Kidney tubule cell (primary cell): ENCODE data around the gene BRSK2.
A peak's percentile ranks its signal among the peaks of the same experiment; 100 is the strongest.

Experiments
- DNase-seq: peaks from one replicate; pipeline ENCODE4 v3.0.0-alpha.2; 2018; ENCODE audit warnings: low spot score

Gene BRSK2

DNA sequence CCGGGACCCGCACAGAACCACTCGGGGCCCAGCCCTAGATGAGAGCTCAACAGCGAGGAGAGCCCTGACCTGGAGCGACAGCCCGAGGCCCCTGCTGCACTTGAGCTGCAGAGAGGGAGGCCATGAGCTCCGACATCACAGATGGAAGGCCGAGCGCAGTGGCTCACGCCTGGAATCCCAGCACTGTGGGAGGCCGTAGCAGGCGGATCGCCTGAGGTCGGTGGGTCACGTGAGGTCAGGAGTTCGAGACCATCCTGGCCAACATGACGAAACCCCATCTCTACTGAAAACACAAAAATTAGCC is 13.8 kb upstream of the BRSK2 start:
- DNase-seq: no peak

DNA sequence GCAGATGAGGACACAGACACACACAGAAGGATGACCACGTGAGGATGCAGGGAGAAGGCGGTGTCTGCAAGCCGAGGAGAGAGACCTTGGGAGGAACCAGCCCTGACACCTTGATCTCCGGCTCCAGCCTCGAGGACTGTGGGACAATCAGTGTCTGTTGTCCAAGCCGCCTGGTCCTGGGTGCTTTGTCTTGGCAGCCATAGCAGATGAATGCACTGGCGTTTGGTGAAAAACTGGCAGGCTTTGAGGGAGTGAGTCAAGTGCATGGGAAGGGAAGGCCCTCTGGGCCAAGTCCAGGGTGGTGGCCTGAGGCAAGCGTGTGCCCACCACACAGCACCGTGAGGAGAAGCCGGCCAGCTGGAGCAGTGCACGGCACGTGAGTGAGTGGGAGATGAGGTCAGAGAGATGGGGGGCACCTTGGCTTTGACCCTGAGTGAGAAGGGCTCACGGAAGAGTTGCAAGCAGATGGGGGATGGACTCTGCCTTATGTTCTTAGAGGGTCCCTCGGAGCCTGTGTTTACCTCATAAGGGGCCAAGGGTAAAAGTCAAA is 12.4 kb upstream of the BRSK2 start:
- no peak for DNase-seq

DNA sequence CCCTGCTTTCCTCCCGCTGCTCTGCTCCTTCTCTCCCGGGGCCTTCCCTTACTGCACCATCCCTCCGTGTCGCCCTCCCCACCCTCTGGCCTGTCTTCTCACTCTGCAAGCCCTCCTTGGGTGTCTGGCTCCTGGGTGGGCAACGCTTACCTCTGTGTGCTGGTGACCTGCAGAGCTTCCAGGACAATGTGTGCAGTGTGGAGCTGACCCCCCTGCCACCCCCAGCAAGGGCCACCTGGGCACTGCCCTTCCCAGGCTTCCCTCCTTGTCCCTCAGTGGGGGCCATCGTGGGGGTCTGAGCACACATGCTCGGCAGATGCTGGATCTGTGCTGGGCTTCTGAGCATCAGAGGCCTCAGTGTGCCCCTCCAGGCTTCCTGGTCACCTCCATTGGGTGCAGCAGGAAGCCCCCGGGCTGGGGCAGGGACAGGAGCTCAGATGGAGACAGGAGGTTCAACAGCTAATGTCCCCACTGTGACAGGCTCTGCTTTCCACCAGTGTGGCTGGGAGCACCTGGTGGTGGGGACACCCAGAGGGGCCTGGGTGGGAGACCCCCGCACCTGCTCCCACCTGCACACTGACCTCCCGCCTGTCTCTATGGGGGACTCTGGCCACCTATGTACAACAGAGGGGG is 7.8 kb upstream of the BRSK2 start:
- no peak for DNase-seq

DNA sequence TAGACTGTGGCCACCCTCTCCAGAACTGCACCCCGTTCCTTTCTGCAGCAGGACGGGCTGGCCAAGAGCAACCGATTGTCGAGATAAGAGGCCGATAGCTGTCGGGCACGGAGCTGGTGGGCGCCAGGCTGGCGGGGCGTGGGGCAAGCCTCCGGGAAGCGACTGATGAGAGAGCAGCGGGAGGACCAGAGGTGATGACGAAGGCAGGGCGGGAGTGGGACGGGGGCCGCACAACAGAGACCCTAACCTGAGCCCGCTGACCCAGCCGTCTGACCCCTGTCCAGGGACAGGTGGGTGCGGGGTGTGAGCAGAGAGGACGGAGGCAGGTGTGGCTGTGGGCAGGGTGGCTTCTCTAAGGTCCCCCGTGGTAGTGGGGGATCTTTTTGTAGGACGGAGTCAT is 7.3 kb upstream of the BRSK2 start:
- DNase-seq: no peak

DNA sequence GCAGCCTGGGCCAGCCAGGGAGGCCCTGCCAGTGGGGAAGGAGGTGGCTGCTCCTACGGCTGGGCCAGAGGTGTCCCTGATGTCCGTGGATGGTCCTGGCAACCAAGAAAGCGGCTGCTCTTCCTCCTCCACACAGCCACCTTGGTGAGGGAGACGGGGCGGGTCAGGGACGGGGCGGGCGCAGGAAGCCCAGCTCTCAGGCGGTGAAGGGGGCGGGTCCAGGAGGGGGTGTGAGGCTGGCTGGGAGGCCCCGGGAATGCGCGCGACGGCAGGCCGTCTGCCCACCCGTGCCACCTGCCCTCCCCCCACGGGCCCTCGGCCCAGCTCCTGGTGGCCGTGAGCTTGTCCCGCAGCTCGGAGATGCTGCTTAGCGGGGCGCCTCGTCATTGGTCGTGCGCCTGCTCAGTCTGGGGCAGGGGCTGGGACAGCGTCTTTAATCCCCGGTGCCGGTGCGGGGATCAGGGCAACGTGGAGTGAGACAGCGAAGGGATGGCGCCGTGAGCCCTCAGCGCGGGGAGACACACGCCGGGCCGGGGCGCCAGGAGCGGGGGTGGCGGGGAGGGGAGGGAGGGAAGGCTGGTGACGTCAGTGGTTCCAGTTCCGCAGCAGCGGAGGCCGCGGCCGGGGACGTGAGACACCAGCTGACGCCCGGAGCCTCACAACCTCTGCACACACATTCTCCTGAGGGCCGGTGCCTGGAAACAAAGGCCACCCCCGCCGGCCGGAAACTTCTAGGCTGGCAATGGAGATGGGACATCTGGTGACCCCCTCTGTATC is 6.7 kb upstream of the BRSK2 start:
- peak; percentile 69 for DNase-seq

DNA sequence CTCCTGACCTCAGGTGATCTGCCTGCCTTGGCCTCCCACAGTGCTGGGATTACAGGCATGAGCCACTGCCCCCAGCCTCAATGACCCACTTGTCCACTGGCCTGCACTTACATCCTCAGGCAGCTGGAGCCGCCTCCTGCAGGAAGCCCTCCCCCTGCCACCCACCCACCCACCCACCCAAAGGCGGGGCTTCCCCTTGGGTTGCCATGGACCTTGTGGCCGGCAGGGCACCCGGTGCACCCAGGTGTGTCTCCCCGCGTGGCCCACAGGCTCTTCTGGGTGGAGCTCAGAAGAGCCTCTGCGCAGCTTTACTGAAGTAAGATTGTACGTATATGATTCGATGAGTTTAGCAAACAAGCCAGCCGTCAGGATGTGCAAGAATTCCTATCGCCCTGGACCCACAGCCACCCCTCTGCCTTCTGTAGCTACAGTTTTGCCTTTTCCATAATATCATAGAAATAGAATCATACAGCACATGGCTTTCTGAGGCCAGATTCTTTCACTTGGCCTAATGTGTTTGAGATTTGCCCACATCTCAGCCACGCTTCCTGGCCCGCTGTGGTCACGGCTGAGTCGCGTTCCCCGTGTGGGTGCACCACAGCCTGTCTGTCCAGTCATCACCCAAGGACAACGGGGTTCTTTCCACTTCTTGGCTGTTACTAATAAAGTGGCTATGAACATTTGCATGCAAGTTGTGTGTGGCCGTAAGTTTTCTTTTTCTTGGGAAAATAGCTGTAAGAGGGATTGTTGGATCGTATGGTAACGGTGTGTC is 5.3 kb upstream of the BRSK2 start:
- peak; percentile 58 for DNase-seq

DNA sequence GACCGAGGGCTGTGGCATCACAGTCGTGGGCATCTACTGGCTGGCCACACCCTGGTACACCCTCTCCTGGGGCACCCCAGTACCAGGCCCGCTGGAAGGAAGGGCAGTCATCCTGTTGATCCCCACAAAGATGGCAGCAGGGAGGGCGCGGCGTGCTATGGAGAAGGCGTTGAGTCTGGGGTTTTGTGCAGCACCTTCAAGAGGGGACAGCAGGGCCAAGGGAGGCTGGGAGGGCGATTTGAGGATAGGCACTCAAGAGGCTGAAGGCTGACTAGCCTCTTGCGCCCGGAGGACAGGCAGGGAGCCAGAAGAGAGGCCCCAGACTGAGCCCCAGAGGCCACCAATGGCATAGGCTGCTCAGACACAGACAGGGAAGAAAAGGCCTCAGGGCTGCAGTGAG is 2.2 kb upstream of the BRSK2 start:
- no peak for DNase-seq

DNA sequence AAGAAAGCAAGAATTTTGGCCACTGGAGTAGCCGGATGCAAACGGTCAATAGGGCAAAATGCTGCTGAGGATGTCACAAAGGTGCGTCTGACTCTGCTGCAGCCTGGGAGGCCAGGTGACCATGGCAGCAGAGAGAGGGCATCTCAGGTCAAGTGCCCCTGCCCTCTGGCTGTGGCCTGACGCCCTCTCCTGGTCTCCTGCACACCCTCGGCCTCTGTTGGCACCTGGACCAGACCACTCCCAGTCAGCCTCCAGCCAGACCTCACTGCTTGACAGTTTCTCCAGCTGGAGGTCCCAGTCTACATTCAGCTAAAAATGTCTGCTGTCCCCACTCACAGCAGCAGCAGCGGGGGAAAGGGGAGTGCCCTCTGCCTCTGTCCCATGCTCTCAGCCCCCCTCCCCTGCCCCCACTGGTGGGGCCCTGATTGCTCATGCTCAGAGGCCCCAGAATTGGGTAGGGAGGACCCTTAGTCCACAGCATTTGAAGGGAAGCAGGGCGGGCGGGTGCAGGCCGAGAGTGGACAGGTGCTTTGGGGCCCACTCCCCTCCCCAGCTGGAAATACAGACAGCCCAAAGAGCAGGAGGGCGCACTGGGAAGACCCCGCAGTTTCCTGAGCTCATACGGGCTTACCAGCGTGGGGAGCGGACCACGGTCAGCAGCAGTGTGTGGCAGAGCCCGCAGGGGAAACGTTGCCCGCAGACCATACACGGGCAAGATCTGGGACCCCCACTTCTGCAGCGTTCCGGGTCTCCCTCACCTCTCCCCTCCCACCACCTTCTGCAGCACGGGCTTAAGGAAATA is 1.6 kb upstream of the BRSK2 start:
- DNase-seq: no peak

DNA sequence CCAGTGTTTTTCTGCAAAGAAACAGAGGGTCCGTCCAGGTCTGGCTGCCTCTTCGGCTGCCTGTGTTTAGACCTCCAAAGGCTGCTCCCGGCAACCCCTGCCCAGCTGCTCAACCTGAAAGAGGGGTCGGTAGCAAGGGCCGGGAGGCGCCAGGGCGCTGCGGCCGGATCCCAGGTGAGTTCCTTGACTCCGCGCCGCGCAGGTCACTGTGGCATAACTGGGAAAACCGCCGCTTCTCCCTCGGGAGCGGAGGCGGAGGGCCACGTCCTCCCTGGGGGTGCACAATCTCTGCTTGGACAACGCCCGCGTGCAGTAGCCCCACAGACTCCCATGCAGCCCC is 1.0 kb upstream of the BRSK2 start:
- DNase-seq: no peak

DNA sequence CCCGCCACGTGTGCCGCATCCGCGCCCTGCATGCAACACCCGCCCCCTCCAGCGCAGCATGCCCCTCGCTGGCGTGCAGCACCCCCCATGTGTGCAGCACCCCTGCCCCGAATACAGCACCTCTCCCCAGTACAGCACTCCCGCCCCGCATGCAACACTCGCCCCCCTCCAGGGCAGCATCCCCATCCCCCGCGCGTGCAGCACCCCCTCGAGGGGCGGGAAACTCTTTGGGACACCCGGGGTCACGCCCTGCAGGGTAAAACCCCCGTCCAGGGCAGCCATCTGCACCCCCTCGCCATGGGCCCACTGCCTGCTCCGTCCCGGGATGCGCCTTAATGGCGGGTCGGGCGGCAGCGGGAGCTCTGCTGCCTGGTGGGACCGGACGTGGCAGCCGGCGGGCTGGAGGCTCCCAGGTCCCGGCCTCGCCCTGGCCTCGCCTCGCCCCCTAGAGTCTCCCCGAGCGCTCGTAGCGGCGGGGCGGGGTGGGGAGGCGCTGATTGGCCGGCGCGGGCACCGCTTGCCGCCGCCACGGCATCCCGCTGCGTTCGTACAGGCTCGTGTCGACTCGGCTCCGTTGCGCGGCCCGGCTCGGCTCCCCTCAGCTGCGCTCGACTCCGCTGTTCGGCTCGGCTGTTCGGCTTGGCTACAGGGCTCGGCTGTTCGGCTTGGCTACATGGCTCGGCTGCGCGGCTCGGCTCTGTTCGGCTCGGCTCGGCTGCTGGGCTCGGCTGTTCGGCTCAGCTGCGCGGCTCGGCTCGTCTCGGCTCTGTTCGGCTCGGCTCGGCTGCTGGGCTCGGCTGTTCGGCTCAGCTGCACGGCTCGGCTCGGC is 417 bp upstream of the BRSK2 start:
- peak; percentile 96 for DNase-seq

DNA sequence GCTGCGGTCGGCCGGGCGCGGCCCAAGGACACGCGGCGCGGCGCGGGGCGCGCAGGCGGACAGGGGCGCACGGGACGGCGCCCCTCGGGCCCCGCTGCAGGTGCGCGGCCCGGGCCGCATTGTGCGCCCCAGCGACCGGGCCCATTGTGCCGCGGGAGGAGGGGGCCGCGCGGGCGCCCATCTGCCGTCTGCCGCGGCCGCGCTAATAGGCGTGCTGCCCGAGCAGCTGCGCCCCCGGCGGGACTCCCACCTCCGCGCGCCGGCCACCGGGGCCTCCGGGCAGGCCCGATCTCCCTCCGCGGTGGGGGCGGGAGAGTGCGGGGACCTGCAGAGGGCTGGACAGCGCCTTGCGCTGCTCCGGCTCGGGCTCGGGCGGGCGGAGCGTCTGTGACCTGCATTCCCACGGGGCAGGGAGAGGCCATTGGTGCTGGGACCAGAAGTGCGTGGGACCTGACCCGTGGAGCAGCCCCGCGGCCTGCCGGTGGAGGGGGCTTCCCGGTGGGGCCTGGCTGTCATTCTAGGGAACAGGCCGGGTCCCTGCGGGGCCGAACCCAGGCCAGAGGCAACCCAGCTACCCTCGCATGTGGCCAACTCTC is 933 bp downstream of the BRSK2 start:
- DNase-seq: no peak

DNA sequence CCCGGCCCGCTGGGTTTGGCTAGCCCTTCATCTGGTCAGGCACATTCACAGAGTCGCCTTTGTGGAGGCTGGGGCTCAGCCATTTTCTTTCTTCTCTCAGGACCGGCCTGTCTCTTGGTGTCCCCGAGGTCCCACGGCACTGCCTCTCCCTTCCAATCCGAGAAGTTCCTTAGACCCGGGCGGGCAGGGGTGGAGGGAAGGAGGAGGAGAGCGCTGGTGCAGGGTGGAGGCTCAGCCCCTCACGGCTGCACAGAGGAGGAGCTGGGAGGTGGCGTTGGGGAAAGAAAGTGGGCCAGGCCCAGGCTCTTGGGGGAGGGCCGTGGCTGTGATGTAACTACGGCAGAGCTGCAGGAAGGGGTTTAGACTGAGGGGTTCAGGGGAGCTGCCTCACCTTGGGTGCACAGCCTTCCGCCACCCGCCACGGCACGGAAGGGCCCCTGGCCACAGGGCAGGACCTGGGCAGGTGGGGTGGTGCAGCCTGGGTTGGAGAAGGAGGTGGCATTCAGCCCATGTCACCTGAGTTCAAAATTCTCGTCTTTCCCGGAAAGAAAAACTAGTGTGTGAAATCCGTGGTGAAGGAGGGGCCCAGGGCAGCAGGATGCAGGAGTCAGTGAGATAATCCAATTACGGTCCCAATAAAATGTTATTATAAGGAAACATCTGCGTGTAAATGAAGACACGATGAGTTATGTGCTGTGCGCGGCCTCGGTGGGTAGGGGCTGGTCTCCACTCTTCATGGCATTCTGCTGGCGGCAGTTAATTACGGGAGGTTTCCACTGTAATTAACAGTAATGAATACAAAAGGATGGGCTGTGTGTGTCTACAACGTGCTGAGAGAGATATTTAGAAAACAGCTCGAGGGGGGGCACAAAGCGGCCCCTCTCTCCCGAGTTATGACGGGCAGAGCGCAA is 1.7 kb downstream of the BRSK2 start:
- DNase-seq: no peak

DNA sequence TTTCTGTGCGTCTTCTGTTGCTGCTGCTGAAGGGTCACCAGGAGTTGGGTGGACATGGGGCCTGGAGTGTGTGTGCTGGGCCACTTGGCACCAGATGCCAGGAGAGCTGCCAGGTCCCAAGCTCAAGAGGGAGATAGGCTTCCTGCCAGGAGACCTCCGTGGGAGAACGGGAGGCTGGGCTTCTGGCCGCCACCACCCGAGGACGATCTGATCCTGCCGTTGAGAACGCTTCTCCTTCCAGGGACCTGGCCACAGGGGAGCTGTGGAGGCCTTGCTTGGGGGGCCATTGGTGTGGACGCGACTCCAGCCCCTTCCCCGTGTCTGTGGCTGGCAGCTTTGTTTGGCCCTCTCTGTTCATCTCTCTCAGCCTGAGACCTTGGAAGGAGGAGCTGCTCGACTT is 2.4 kb downstream of the BRSK2 start:
- no peak for DNase-seq

DNA sequence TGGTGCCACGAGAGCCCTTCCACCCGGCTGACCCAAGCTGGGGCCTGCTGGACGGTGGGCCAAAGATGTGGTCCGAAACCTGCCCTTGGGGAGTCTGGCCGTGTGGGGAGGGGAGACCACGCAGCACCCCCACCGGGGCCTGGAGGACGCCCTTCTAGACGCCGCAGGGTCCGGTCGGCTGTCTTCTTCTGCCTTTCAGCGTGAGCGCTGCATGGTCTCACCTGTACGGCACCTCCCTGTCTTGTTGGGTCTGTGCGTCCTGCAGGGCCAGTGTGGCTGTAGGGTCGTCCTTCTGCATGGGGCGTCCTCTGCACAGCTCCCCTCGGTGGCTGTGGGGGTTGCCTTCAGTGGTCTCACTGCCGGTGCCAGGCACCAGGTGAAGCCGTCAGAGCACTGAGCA is 2.8 kb downstream of the BRSK2 start:
- no peak for DNase-seq

DNA sequence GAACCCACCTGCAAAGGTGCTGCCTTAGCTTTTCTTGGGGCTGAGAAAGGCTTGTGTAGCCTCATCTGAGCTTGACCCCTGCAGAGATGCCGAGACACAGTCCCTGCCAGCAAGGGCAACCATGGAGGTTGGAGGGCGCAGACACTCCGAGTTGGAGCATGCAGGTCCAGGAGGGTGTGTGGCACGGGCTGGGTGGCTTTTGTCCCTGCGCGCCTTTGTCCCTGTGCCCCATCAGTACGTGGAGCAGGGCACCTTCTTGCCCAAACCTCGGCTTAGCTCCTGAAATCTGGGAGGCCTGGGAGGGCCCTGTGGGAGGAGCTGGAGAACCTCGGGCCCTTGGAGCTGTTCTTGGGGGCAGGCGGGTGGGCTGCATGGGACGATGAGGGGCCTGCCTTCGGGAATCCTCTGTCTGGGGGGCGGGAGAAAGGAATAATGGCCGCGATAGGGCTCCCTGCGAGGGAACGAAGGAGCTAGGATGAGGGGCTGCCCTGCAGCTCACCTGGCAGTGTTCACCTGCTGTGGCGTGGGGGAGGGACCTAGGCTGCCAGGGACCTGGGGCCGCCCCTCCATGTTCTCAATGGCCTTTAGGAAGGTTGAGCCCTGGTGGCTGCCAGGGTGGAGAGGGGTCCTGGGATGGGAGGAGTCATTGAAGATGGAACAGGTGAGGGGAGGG is 3.4 kb downstream of the BRSK2 start:
- no peak for DNase-seq

DNA sequence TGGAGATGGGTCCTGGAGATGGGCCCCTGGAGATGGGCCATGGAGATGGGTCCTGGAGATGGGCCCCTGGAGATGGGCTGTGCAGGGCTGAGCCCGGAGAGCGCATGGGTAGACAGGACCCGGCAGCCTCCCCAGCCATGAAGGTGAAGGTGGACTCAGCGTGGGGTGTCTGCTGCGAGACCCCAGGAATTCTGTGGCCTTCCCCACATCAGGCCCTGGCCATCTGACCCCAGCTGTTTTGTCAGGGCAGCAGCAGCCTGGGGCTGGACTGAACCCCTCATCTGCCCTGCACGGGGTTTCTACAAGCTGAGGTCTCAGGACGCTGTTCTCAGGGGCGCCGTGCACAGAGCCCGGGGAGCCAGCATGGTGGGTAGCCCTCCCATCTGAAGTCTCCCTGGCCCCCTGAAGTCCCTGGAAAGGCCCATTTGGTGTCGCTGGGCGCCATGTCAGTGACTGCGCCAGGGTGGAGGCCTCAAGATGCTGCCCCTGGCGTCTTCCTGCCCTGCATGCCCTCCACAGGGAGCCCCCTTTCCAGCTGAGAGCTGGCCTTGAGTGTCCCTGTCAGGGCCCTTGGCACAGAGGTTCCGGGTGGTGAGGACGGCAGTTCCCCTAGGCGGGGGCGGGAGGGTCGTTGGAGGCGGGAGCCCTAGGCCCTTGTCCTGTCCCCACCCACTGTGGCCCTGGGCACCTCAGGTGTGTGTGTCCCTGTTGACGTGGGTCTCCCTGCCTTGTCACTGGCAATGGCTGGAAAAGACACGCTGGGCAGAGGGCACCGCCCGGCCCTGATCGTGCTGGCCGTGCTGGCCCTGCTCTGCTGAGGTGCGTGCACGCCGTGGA is 5.4 kb downstream of the BRSK2 start:
- DNase-seq: no peak

DNA sequence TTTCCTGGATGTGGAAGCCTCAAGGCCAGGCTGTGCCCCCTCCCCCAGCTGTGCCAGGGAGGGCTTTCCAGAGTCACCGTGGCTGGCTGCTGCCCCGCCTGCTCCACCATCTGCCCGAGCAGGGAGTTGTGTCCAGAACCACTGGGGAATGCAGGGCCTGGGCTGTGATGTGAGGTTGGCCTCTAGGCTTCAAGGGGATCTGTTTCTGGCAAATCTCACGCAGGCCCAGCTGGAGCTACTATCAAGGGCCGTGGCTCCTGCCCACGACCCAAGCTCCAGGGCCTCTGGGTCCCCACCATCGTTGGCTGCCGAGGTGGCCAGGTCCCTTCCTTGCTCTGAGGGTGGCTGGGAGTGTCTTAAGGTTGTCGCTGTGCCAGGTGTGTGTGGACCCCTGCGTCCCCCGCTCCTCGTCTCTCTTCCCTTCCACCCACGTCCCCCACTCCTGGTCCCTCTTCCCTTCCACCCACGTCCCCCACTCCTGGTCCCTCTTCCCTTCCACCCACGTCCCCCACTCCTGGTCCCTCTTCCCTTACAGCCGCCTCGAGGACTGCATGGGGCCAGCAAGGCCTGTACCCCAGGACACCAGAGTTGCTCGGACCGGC is 6.1 kb downstream of the BRSK2 start:
- no peak for DNase-seq

DNA sequence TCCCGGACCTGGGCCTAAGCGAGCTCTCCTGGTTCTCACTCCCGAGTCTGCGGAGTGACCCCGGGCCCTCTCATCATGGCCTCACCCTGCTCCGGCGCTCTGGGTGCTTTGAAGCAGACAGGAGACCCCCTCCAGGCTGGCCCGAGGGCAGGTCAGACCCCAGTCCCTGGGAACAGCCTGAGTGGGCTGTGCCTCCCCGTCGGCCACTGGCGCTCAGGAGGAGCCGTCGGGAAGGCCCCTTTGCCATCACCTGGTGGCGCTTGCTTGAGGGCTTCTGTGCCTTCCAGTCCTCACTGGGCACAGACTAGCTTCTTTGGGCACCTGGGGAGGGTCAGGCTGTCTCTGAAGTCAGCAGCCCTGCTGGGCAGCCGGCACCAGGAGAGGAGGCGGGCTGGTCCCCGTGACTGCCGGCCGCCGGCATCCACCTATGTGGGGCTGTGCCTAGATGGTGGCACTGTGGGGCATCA is 6.7 kb downstream of the BRSK2 start:
- no peak for DNase-seq
